OCI-M2 (cell line): ENCODE results near the gene SPCS1.
"Not testable (repeated sequence)": the region's sequence is repeated elsewhere in the genome, so short reads cannot be mapped to it uniquely, and the experiment has no call there.

Experiments
- DNase-seq: peaks from one replicate; lab custom pipeline; 2025; ENCODE audit not compliant: unreplicated experiment; lab: John Stamatoyannopoulos, UW

The SPCS1 gene

DNA sequence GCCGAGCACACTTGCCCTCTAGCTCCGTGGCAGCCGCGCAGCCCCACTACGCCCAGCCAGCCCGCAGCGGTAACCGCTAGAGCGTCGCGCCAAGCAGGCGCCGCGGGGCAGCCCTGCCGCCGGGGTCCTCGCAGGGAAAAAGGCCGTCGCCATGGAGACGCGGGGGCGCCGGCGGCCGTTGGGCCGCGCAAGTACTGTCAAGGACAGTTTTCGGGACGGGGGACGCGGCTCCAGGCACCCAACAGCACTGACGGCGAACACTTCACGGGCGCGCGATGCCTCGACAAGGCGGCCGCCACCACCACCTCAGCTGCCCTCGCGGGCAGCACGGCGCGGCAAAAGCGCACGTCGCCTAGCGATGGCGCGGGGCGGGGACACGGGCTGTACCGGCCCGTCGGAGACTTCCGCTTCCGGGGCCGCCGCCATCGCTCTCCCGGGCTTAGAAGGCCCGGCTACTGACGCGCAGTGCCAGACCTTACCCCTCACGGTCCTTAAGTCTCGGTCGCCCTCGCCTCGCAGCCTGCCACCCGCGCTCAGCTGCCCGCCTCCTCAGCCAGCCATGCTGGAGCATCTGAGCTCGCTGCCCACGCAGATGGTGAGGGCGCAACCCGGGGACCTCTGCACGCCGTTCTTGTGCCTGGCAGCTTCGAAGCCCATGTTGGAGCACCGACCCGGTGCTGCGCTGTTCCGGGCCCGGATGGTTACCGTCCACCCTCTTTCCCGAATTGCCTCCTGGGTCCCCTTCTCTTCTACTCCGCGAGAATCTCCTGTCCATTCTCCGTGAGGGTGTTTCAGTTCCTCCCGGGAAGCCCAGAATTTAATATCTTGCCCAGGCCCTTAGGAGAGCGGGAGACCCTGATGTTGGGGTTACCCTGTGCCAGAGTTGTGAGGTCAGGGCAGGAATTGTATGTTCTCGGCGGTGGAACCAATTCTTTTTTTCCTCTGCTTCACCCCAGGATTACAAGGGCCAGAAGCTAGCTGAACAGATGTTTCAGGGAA, at the start of gene SPCS1, which contains the start of gene GLT8D1:
TSS of gene SPCS1 (plus strand) at position 419 of the 999 bp plus-strand sequence. CDS start at position 560, 141 bp downstream.
TSS of gene GLT8D1 (minus strand) at position 104 of the 999 bp plus-strand sequence. CDS start 5,331 bp downstream, outside the sequence.
- DNase-seq = no peak

GRCh38 chr3:52660046-52660445, 45.9 kb upstream of the SPCS1 start:
- DNase-seq = no peak

GRCh38 chr3:52663098-52663497, 42.8 kb upstream of the SPCS1 start:
- DNase-seq = no peak

- no peak for DNase-seq
These were observed 35.0 kb upstream of the SPCS1 start for GRCh38 chr3:52670621-52671521.

DNA sequence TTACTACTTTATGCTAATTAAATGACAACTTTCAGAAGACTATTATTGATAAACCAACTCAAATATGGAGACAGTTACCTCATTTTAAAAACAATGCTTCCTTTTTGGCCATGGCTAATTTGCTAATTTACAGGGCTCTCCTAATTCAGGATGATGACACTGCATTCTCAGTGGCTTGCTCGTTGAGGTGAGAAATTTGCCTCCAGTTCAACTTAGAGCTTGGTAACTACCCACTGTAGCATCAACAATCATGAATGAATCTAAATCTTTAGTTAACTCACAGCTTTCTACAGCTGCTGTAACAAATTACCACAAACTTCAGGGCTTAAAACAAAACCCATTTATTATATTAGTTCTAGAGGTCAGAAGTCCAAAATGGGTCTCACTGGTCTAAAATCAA, 34.2 kb upstream of the SPCS1 start:
- DNase-seq = no peak

DNA sequence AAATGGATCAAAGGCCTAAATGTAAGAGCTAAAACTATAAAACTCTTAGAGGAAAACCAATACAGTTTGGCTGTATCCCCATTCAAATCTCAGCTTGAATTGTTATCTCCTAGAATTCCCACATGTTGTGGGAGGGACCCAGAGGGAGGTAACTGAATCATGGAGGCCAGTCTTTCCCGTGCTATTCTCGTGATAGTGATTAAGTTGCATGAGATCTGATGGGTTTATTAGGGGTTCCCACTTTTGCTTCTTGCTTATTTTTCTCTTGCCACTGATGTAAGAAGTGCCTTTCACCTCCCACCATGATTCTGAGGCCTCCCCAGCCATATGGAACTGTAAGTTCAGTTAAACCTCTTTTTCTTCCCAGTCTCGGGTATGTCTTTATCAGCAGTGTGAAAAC, 29.7 kb upstream of the SPCS1 start:
- DNase-seq = not testable (repeated sequence)

GRCh38 chr3:52678265-52679198, 27.4 kb upstream of the SPCS1 start:
- DNase-seq = no peak

- DNase-seq = no peak
These were observed 26.7 kb upstream of the SPCS1 start for GRCh38 chr3:52679199-52679538.

GRCh38 chr3:52679811-52680210, 26.1 kb upstream of the SPCS1 start:
- no peak for DNase-seq

DNA sequence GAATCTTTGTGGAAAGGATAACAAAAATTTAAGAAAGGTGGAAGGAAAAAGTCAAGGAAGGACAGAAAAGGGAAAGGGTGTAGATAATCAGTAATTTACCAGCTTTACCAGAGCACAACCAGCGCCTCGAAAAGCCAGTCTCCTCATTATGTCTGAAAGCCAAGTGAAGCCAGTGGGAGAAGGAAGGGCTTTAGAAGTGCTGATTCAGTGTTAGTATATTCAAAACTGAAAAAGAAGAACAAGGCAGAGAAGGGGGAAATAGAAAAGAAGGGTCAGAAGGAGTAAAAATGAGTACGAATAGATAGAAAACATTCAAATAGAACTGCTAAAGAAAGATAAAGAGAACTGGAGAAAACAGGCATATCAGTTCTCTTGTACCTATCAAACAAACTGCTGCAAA, 24.3 kb upstream of the SPCS1 start:
- DNase-seq = no peak

GRCh38 chr3:52682016-52682415, 23.9 kb upstream of the SPCS1 start:
- no peak for DNase-seq

DNA sequence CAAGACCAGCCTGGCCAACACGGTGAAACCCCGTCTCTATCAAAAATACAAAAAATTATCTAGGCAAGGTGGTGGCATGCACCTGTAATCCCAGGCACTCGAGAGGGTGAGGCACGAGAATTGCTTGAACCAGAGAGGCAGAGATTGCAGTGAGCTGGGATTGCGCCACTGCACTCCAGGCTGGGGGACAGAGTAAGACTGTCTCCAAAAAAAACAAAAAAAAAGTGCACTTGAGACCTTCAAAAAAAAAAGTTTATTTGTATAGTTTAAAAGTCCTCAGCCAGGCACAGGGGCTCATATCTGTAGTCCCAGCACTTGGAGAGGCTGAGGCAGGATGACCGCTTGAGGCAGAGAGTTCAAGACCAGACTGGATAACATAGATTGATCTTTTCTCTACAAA, 22.3 kb upstream of the SPCS1 start:
- no peak for DNase-seq

DNA sequence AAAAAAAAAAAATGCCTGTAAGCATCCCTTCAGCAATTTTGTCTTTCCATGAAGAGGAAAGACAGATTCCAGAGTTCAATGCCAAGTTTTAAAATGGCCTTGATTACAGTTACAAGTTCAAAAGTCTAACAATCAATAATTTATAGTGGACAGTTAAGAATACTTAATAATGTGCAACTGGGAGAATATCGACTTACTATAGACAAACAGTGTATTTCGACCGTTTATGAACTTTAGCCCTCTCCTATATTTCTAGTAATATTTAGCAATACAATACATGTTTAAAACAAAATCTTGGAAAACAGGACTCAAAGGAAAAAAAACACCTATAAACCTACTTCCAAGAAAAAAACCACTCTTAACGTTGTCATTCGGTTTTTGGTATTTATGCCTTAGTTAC, 21.7 kb upstream of the SPCS1 start:
- DNase-seq = no peak

DNA sequence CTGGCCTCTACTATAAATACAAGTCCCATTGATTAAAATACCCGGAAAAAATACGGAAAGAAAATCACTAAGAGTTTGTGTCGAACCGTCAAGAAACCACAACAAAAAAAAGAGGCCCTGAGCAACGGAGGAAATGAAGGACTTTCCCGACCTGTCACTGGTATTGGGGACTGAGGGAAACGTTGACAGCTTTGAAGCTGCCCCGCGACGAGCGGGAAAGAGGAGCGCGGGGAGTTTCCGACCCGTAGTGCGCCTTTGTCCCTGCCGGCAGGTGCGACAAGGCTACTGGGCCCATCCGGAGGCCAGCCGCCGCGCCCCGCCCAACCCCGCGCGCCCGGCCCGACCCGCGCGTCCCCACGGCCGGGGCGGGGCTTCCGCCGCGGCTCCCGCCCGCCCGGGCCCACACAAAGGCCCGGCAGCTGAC, 20.6 kb upstream of the SPCS1 start:
- DNase-seq = no peak

- DNase-seq = no peak
These were observed 19.9 kb upstream of the SPCS1 start, which contains the start of the genes GNL3 and PBRM1 for GRCh38 chr3:52685709-52686691. Gene GNL3 (plus strand): TSS chr3:52686032. CDS start chr3:52686093, 61 bp downstream. Gene PBRM1 (minus strand): TSS chr3:52685913.

GRCh38 chr3:52688266-52688665, 17.6 kb upstream of the SPCS1 start:
- no peak for DNase-seq

- DNase-seq = no peak
These were observed 16.8 kb upstream of the SPCS1 start for GRCh38 chr3:52689151-52689550.

- no peak for DNase-seq
These were observed 15.3 kb upstream of the SPCS1 start for GRCh38 chr3:52690560-52690959.

DNA sequence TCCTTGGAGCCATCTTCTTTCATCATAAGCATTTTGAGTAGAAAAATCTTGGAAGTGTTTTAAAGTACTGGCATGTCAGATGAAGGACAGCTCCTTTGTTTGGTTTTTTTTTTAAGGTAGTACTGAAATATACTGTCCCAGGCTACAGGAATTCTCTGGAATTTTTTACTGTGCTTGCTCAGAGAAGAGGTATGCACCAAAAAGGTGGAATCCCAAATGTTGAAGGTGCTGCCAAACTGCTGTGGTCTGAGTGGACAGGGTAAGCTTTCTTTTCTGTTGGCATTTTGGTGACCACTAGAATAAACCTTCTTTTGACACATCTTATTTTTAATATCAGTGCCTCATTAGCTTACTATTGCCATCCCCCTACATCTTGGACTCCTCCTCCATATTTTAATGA, 12.8 kb upstream of the SPCS1 start:
- no peak for DNase-seq
